HG03565 (cell line): ENCODE results near the gene ADGRL3.
"Not testable (repeated sequence)": the region's sequence is repeated elsewhere in the genome, so short reads cannot be mapped to it uniquely, and the experiment has no call there.

Source experiments
- ATAC-seq: cut with Tn5 transposase; IDR thresholded peaks from one replicate; pipeline ENCODE4 v1.9.1; 2021; ENCODE audit warnings: mild to moderate bottlenecking, moderate library complexity; ENCODE audit not compliant: unreplicated experiment

The ADGRL3 gene

DNA sequence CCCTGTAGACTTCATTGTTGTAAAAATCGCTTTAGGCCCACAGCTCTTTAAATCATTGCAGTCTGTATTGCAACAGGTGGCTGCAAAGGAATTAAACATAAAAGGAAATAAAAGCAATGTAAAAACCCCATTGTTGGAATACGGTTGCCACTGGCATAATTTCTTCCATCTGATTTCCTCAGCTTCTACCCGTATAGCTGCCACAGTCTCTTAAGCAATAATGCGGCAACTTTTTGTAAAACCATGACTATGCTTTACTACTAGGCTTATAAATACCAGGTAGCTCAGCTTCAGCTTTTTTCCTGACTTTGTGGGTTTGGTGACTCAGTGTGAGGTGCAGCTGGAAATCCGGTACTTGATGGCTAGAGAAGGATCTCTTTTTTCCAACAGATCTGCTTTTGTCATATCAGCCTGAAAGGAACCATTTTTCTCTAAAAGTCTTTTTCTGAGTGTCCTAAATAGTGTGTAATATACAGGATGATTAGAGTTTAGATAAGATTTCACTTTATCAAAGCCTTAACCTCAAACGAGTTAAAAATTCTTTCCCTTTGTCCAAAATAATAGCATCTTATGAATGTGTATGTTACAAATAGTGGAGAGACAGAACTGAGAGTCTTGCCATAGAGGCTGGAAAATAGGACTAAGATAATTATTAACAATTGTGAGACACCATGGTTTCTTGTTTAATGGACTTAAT, 268.0 kb downstream of the ADGRL3 start:
- ATAC-seq = no peak

DNA sequence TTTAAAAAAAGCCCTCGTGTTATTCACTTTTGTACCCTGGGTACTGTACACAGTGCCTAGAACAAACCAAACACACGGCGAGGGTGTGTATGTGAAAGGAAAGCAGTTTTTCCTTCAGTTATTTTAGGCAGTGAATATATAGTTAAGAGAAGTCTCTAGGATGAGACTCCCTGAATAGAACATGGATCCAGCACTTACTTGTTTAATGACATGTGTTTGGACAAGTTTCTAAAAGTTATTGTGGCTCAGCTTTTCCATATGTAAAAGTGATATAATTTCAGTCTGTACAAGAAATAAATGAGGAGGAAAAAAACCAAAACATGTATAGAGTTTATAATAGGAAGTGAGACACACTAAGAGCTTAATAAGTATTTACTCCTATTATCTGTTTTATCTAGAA, 273.2 kb downstream of the ADGRL3 start:
- no peak for ATAC-seq

DNA sequence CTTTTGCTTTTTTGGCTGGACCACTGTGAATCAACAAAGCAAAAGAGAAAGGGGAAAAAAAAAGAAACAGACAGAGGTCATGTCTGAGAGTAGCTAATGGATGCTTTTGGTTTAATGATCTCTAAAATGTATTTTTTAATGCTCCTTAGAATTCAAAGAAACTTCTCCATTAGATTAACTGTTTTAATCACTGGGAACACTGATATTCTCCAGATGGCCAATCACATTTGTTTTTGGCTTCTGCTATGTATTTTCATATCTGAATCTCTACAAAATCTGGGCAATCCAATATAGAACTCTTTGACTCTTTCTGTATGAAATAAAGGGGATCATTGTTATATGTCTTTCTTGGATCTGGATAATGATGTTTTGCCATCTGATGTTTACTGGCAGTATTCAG, 278.2 kb downstream of the ADGRL3 start:
- no peak for ATAC-seq

DNA sequence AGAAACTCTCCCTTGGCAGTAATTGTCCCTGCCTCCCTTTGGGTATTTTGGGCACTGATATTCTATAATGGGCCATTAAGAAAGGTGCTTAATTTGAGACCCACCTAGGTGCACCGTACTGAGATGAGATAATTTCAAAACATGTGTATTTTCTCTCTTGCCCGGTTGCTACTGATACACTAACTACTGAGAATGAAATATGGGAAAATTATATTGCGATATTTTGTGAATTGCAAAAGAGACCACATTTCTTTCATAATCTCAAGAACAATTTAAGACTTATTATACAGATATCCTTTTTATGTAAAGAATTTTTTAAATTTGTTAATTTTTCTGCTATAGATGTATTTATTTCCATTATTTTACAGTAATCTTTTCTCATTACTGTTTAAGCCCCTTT, 284.9 kb downstream of the ADGRL3 start:
- no peak for ATAC-seq

DNA sequence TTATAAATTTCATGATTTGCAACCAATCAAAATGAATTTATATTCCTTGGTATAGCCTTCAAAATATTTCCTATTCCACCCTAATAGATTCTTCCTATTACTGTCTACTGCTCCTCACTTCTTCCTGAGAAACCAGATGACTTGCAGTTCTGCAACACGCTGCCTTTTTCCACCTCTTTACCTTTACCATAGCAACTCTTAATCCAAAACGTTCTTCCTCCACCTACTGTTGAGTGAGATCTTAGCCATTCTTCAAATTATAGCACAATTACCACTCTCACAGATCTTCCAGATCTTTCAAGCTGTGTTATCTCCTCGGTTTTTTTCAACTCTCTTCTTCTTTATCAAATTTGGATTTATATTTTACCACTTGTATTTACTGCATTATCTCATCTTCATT, 289.8 kb downstream of the ADGRL3 start:
- ATAC-seq = no peak

DNA sequence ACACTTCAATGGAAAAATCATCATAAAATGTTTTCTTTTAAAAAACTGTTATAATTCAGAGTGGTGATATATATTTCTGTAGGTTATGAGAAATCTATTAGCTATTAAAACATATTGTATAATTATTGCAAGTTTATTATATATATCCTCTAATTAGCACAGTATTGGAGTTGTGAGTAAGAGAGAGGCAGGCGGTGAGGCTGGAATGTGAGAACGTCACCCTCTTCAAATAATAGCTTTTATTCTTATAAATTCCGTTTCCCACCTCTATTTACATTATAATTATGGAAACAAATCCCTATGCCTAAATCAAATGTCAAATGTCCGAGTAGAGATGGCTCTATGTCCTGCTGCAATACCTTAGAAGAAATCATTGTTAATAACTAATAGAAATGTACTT, 292.9 kb downstream of the ADGRL3 start:
- ATAC-seq = no peak

DNA sequence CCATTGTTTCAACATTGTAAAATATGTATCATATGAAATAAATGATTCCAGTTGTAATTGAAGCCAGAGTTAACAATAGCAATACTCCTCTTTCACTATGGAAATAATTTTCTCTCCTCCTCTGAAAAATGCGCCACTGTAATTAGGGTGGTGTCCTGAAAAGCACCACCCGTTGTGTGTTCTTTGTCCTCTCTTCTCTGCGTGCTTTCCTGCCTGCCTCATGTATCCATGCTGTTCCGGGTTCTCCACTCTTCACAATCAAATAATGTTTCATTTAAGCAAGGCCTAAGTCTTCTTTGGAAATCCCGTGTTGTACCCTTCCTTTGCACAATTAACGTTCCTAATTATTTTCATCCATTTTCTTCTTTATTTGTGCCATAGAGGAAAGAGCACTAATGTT, 293.3 kb downstream of the ADGRL3 start:
- ATAC-seq = no peak

DNA sequence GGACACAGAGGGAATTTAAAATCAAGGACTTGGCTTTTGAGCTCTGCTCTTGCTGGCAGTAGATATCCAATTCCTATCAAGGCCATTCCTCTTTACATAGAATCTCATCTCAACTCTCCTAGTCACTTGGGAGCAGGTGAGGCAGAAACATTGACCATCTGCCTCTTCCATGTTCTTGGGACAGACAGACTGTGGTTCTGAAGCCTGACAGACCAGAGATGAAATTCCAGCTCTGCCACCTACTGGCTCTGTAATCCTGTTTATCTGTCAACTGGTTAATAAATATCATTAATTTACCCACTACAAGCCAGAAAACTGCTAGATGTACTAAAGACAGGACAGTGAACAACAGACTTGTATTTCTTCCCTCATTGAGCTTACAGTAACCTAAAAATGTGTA, 300.8 kb downstream of the ADGRL3 start:
- no peak for ATAC-seq

DNA sequence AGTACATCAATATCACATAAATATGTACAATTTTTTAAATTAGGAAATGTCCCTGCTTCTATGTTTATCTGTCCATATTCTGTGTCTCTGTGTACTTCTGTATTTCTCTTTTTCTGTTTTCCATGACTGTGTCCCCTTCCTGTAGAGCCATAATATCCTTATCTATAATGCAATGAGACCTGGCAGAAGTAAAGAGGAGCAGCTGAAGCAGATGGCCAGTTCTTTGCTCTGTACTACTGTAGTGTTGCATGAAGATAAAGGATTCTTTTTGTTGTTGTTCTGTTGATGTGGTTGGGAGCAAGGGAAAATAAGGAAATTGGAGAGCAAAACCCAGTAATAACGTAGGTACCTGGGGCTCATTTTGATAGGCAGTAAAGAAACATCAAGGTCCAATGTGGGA, 301.7 kb downstream of the ADGRL3 start:
- no peak for ATAC-seq

DNA sequence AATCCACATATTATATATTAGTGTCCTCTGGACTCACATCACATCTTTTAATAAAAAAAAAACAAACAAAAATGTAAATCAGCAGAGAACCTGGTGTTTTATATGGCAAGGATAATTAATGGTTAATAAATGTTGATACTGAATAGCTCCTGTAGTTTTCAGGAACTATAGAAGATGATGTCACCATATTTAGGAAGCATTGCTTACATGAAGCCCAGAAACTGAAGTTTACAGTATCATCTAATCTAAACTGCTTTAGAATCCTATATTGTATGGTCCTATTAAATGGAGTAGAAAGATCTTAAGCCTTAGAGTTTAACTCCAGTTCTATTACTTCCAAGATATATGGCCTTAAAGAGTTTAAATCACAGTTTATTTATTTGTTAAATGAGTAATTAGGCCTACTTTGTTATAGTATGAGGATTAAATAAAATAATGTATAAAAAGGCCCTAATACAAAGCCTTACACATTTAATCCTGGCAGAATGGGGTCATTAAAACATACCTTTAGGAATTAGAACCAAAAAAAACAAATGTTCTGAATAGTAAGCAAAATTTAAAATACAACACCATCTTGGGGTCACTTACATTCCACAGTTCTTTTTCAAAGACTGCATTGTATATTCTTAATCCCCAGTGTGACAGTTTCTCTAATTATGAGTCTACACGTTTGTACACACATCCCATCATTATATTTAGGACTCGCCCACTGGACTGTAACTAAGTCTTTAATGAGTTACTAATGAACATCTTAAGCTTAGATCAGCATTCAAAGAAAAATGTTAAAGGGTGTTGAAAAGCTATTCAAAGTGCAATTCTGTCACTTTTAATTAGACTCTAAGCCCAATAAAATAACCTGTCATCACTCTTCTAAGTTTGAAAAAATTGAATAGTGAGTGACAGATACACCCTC, 305.9 kb downstream of the ADGRL3 start:
- ATAC-seq = no peak

DNA sequence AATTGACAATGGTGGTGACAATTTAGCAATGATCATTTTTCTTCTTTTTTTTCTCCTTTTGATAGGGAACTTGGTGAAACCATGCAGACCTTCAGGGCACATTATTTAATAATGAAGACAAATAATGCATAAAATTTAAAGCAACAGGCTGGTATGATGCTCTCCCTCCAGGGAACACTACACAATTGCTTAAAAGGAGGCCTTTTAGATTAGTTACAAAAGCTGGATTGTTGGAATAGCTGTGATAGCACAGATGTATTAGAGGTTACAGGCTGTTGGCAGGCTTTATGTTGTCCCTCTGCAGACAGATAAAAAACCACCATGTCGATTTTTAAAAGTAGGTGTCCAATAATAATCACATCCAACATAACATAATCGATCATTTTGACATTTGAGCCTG, 307.0 kb downstream of the ADGRL3 start:
- no peak for ATAC-seq

DNA sequence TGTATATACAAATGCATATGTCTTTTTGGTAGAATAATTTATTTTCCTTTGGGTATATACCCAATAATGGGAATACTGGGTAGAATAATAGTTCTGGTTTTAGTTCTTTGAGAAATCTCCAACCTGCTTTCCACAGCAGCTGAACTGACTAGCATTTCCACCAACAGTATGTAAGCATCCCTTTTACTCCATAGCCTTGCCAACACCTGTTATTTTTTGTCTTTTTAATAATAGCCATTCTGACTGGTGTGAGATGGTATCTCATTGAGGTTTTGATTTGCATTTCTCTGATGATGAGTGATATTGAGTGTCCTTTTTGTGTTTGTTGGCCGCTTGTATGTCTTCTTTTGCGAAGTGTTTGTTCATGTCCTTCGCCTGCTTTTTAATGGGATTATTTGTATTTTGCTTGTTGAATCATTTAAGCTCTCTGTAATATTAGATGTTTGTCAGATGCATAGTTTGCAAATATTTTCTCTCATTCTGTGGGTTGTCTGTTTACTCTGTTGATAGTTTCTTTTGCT, 309.7 kb downstream of the ADGRL3 start:
- ATAC-seq = not testable (repeated sequence)

DNA sequence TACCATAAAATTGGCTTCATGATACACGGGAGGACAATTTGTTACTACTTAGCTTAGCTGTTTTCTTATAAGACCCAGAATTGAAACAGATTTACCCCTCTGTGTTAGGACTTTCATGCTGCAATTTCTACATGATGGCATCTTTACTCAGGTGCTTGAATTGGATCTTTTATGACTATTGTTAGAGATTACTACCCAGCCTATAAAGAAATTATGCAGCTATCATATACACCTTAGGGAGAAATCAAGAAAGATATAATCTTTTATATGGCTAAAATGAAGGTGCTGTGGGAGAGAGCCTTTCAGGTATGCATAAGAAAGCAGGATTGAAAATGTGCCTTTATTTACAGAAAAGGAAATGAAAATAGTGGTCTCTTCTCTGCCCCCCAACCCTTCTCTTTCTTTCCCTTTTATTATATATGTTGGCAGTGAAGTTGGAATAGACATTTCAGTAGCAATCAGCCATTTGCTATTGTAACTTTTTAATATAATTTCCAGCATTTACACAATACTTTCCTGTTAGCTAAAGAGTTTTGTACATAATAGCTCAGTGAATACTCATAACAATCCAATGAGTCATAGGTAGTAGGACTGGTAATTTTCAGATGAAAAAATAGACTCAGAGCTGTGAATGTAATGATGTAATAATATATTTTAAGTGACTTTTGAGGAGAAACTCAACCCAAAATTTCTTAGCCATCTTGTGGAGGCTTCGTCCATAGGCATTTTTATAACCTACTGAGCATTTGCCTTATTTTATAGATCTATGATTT, 311.8 kb downstream of the ADGRL3 start:
- no peak for ATAC-seq

DNA sequence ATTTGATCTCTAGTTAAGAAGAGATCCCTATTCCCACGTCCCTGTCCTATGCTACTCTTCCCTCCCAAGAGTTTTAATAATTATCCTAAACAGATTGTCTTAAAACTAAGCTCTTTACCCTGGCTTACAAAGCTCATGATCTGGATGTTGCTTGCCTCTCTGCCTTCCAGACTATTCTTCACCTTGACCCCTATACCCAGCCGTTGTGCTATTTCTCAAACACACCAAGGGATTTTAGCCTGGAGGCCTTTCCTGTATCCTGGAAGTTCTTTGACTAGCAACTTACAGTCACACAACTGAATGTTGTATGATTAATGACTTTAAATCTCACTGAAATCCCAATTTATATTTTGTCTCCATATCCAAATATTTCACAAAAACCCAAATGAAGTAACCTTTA, 314.9 kb downstream of the ADGRL3 start:
- ATAC-seq = no peak

DNA sequence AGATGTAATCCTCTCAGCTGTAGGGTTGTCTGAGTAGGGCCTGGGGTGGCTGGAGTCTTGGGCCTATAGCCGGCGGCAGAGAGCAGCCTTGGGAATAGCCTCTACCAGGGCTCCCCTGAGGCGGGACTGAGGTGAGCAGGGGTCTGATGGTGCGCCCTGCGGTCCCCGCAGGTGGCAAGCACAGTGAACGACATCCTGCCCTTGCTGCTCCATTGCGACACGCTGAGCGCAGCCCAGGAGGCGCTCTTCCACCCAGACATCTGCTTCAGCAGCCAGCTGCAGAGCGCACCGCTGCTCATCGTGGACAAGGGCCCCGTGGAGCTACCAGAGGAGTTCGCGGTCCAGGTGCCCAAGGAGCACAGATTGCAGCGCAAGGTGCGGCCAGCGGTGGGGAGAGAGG, 317.0 kb downstream of the ADGRL3 start:
- ATAC-seq = no peak

DNA sequence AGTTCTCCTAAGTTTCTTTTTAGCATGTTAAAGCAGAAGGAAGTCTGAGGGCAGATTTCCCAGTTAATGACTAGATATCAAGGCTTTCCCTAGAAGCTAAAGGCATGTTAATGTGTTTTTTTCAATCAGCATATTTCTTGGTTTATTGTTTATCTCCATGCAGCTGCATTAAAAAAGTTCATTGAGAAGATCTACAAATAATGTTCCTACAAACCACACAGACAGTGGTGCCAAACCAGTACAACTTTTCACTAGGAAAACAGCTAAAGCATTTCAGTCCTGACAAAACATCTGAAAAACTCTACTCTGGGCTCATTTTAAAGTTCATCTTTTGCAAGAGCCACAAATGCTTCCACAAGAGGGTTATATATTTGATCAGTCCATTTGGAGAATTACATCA, 320.0 kb downstream of the ADGRL3 start:
- ATAC-seq = no peak

DNA sequence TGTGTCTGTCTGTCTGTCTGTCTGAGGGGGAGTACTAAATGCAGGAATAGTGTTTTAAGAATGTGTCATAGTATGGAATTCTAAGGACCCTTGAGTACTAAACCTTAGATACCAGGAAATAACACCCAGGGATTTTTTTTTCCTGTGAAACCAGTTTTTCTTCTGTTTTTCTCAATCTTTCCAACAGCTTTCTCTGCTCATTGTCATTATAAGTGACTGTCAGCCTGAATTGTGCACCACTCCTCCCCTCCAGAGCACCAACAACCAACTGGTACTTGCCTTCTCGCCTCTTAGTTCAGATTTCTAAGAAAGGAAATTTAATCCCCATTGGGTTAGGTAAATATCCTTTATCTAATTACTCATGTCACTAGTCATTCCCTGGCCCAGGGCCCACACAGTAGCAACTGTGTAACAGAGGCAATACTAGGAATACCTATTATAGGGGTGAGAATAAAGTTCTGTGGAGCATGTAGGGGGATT, 320.6 kb downstream of the ADGRL3 start:
- ATAC-seq = no peak

DNA sequence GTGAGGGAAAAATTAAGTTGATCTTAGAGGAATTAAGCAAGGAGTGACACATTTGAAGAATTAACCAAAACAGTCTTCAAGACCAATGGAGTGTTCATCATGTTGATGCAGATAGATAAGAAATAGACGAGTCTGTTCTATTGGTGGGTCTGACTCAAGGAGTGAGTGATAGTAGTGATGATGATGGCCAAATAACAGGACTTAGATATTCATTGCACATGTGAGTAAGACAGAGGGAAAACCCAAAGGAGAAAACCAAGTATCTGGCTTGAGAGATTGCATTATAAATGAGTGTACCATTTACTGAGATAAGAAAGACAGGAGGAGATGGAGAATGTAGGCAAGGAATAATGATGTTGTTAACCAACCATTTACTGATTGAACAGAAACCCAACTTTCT, 321.3 kb downstream of the ADGRL3 start:
- no peak for ATAC-seq

DNA sequence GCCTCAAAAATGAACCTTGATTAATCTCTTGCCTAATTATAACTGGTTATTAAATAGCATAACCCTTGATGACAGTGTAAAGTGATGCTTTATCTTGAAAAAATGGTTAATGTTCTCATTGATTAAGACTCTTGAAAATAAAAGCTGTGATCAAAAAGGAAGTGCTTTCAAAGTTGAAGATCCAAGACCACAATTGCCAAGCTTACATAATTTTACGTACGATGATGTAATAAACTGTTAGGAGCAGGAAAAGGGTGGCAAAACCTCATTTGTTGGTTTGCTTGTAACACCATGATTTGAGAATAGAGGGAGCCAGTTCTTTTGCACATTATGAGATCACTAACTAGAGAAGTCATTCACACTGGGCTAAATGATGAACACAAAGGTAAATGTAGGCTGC, 322.2 kb downstream of the ADGRL3 start:
- ATAC-seq = no peak

DNA sequence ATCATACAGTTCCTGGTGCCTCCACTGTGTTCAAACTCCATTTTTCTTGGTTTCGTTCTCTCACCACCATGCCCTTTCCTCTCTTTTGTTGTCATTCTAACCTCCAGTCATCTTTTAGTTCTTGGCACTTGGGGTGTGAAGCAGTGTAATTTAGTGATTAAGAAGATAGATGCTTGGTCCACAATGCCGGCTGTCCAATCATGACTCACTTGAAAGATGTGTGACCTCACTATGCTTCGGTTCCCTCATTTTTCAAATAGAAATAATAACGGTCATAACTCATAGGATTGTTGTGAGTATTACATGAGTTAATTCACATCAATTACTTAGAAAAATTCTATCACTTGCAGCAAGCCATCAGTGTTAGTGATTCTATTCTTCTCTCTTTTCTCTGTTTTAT, 327.8 kb downstream of the ADGRL3 start:
- no peak for ATAC-seq

DNA sequence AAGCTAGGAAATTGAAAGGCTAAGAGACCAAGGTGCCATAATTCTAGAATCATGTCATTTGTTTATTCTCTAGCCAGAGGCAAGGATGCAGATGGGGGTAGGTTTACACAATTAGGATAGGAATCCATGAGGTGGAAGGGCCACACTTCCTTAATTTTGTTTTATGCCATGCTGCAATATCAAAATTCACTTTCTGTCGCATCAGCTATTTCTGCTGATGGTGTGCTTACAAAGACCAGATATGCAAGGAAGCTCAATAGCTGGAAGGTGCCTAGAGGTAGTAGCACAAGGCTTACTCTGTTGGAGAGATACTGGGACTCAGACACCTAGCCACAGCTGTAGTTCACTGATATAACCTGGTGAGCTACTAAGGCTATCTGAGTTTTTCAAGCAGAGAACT, 328.5 kb downstream of the ADGRL3 start:
- ATAC-seq = no peak
